ENCODE data around the gene ARHGAP26.
A peak's percentile ranks its signal among the peaks of the same experiment; 100 is the strongest.

Gene ARHGAP26

GRCh38 chr5:143017541-143017940 lies 247.4 kb downstream of the ARHGAP26 start:
- peak overlapping the region; percentile 11; the same call in 1 of the 2 replicates for H3K27ac ChIP-seq
- H3K4me1 ChIP-seq (ENCODE audit: low read depth, poor library complexity, severe bottlenecking): peaks cover 100% of the 10 kb centered on the region
- no peak overlapping the region for H3K4me3 ChIP-seq (IDR thresholded peaks at IDR 0.05; ENCODE audit: insufficient read depth, low read depth, low read length)
- no peak overlapping the region for H3K9ac ChIP-seq
- H3K4me2 ChIP-seq: peak overlapping the region; percentile 49
- no peaks in the 10 kb centered on the region for H3K36me3 ChIP-seq (ENCODE audit: insufficient read depth)
- no peaks in the 10 kb centered on the region for H4K20me1 ChIP-seq (ENCODE audit: insufficient read depth)
- no peak overlapping the region for H2AFZ ChIP-seq (ENCODE audit: low read depth)
- H3K27me3 ChIP-seq (ENCODE audit: insufficient read depth, low read depth): no peaks in the 10 kb centered on the region
- H3K79me2 ChIP-seq (ENCODE audit: insufficient read depth, low read depth): no peaks in the 10 kb centered on the region
- TF ChIP-seq, protein P1, sequence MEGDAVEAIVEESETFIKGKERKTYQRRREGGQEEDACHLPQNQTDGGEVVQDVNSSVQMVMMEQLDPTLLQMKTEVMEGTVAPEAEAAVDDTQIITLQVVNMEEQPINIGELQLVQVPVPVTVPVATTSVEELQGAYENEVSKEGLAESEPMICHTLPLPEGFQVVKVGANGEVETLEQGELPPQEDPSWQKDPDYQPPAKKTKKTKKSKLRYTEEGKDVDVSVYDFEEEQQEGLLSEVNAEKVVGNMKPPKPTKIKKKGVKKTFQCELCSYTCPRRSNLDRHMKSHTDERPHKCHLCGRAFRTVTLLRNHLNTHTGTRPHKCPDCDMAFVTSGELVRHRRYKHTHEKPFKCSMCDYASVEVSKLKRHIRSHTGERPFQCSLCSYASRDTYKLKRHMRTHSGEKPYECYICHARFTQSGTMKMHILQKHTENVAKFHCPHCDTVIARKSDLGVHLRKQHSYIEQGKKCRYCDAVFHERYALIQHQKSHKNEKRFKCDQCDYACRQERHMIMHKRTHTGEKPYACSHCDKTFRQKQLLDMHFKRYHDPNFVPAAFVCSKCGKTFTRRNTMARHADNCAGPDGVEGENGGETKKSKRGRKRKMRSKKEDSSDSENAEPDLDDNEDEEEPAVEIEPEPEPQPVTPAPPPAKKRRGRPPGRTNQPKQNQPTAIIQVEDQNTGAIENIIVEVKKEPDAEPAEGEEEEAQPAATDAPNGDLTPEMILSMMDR (conservative IDR thresholded peaks at IDR 0.05; ENCODE audit: low read depth, low read length): no peak

DNA sequence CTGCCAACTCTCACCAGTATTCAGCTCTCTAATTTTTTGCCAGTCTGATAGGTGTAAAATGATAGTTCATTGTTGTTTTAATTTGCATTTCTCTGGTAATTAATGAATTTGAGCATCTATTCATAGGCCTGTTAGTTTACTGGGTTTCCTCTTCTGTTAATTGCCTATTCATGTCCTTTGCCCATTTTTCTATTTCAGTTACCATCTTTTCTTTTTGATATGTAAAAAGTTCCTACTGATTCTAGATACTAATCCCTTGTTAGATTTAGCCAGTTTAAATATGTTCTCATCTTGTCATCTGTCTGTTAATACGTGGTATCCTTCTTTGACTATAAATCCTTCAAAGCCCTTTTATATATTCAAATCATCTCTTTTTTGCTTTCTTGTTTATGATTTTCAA lies 247.8 kb downstream of the ARHGAP26 start:
- Histone ChIP-seq H3K79me2 (ENCODE audit: insufficient read depth, low read depth) (no peaks in the 10 kb centered on the region), H3K4me3 (IDR thresholded peaks at IDR 0.05; ENCODE audit: insufficient read depth, low read depth, low read length) (no peak overlapping the region), H3K9ac (no peak overlapping the region), H3K4me1 (ENCODE audit: low read depth, poor library complexity, severe bottlenecking) (peaks cover 100% of the 10 kb centered on the region), H3K4me2 (peak overlapping the region; percentile 49; the same call in 1 of the 2 replicates), H3K27me3 (ENCODE audit: insufficient read depth, low read depth) (no peaks in the 10 kb centered on the region), H4K20me1 (ENCODE audit: insufficient read depth) (no peaks in the 10 kb centered on the region), H3K27ac (0 out of 2 replicates have a peak overlapping the region, but pooled peaks have one; percentile 1), H2AFZ (ENCODE audit: low read depth) (no peak overlapping the region), H3K36me3 (ENCODE audit: insufficient read depth) (no peaks in the 10 kb centered on the region)
- TF ChIP-seq, protein P1 (conservative IDR thresholded peaks at IDR 0.05; ENCODE audit: low read depth, low read length): no peak

DNA sequence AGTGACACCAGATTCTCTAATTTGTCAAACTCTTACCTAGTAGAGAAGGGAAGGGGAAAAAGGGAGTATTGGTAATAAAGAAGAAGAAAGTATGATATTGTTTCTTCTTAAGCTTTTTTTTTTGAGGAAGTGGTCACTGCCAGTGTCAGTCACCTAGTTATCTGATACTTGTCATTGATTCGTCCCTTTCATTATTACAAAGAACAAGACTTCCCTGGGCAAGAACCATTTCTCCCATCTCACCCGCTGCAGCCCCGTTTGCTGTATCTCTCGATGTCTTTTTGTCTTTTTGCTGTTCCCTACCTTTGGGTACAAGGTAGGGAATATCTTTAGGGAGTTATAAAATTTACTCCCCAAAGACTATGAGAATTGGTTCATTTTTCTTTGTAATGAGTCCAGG lies 249.0 kb downstream of the ARHGAP26 start:
- TF ChIP-seq, protein P1 (conservative IDR thresholded peaks at IDR 0.05; ENCODE audit: low read depth, low read length): no peak
- Histone ChIP-seq H3K27ac (peak overlapping the region; percentile 68; the same call in 1 of the 2 replicates), H4K20me1 (ENCODE audit: insufficient read depth) (no peaks in the 10 kb centered on the region), H3K4me1 (ENCODE audit: low read depth, poor library complexity, severe bottlenecking) (peaks cover 100% of the 10 kb centered on the region), H3K36me3 (ENCODE audit: insufficient read depth) (no peaks in the 10 kb centered on the region), H3K27me3 (ENCODE audit: insufficient read depth, low read depth) (no peaks in the 10 kb centered on the region), H3K4me2 (peak overlapping the region; percentile 62; the same call in 1 of the 2 replicates), H3K9ac (no peak overlapping the region; the same call in 1 of the 2 replicates), H2AFZ (ENCODE audit: low read depth) (no peak overlapping the region), H3K79me2 (ENCODE audit: insufficient read depth, low read depth) (no peaks in the 10 kb centered on the region), H3K4me3 (IDR thresholded peaks at IDR 0.05; ENCODE audit: insufficient read depth, low read depth, low read length) (no peak overlapping the region)

- Histone ChIP-seq H3K9ac (no peak overlapping the region; the same call in 1 of the 2 replicates), H3K4me1 (ENCODE audit: low read depth, poor library complexity, severe bottlenecking) (peaks cover 100% of the 10 kb centered on the region), H4K20me1 (ENCODE audit: insufficient read depth) (no peaks in the 10 kb centered on the region), H3K27me3 (ENCODE audit: insufficient read depth, low read depth) (no peaks in the 10 kb centered on the region), H2AFZ (ENCODE audit: low read depth) (no peak overlapping the region), H3K36me3 (ENCODE audit: insufficient read depth) (no peaks in the 10 kb centered on the region), H3K4me2 (peak overlapping the region; percentile 62; the same call in 1 of the 2 replicates), H3K79me2 (ENCODE audit: insufficient read depth, low read depth) (no peaks in the 10 kb centered on the region), H3K4me3 (IDR thresholded peaks at IDR 0.05; ENCODE audit: insufficient read depth, low read depth, low read length) (no peak overlapping the region), H3K27ac (peak overlapping the region; percentile 68)
- TF ChIP-seq, protein P1 (conservative IDR thresholded peaks at IDR 0.05; ENCODE audit: low read depth, low read length): no peak
These were observed 249.7 kb downstream of the ARHGAP26 start for GRCh38 chr5:143019614-143020515.
